HG03342 (cell line): Measurements from ENCODE around the gene PDE8A.
"Not testable (repeated sequence)": the region's sequence is repeated elsewhere in the genome, so short reads cannot be mapped to it uniquely, and the experiment has no call there.

ENCODE experiments used
- ATAC-seq: cut with Tn5 transposase; IDR thresholded peaks from one replicate; pipeline ENCODE4 v1.9.1; 2021; ENCODE audit warnings: mild to moderate bottlenecking, moderate library complexity; ENCODE audit not compliant: unreplicated experiment

The PDE8A gene

GRCh38 chr15:84988909-84989644, 7.4 kb downstream of the PDE8A start:
- no peak for ATAC-seq

- ATAC-seq, result no peak
These were observed 8.9 kb downstream of the PDE8A start for GRCh38 chr15:84990507-84990906.

DNA sequence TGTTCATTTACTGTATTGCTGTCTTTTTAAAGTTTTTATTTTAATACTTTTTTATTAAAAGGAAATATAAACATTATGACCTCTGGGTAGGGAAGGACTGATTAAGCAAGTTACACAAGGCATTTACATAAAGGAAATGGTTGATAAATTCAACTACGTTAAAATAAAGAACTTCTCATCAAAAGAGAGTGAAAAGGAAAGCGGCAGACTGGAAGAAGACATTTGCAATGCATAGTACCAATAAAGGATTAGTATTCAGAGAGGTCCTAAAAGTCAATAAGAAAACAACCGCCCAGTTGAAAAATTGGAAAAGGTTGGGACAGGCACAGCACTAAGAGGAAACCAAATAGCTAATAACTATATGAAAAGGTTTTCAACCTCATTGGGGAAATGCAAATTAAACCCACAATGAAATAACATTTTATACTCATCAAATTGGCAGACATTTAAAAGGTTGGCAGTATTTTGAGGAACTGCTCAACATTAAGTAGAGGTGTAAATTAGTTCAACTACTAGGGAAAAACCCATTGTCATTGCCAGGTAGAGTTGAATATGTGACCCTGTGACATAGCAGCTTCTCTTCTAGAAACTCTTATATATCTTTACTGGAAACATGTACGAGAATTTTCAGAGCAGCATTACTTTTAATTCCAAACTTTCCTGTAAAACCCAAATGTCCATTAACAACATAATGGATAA, 9.5 kb downstream of the PDE8A start:
- ATAC-seq, result no peak

- no peak for ATAC-seq
These were observed 10.7 kb downstream of the PDE8A start for GRCh38 chr15:84992157-84992944.

GRCh38 chr15:84996055-84996454, 14.4 kb downstream of the PDE8A start:
- no peak for ATAC-seq

DNA sequence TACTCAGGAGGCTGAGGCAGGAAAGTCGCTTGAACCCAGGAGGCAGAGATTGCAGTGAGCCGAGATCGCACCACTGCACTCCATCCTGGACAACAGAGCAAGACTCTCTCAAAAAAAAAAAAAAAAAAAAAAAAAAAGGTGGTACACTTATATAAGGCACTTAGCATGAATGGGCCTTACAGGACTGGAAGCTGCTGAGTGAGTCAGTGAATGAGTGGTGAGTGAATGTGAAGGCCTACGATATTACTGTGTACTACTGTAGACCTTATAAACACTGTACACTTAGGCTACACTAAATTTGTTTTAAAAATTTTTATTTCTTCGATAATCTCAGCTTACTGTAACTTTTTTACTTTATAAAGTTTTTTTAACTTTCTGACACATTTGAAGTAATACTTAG, 15.1 kb downstream of the PDE8A start:
- not testable (repeated sequence) for ATAC-seq

DNA sequence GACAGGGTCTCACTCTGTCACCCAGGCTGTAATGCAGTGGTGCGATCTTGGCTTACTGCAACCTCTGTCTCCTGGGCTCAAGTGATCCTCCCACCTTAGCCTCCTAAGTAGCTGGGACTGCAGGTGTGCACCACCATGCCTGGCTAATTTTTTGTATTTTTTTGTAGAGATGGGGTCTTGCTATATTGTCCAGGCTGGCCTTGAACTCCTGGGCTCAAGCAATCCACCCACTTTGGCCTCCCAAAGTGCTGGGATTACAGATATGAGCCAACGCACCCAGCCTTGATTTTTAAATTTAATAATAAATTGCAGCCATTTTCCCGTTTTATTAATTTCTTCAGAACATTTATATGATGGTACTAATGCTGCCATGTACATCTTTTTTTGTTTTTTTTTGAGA, 15.6 kb downstream of the PDE8A start:
- ATAC-seq, result not testable (repeated sequence)

GRCh38 chr15:85000189-85000864, 18.7 kb downstream of the PDE8A start:
- no peak for ATAC-seq

GRCh38 chr15:85000937-85001336, 19.3 kb downstream of the PDE8A start:
- ATAC-seq, result no peak

- no peak for ATAC-seq
These were observed 20.9 kb downstream of the PDE8A start for GRCh38 chr15:85002517-85002916.

GRCh38 chr15:85003593-85004312, 22.1 kb downstream of the PDE8A start:
- ATAC-seq, result no peak

- ATAC-seq, result no peak
These were observed 22.9 kb downstream of the PDE8A start for GRCh38 chr15:85004550-85004949.

DNA sequence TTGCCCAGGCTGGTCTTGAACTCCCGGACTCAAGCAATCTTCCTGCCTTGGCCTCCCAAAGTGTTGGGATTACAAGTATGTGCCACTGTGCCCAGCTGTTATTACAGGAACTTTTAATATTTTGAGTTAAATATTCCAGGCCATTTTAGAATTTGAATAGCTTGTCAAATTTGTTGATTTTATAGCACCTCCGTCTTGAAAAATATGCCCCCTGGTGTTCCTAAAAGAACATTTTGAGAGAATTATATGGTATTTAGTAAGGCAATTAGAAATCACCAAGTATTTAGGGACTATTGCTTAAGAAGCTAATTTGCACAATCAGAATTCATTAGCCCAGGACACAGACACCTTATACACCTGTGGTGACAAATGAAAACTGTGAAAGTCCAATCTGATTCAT, 23.7 kb downstream of the PDE8A start:
- no peak for ATAC-seq

DNA sequence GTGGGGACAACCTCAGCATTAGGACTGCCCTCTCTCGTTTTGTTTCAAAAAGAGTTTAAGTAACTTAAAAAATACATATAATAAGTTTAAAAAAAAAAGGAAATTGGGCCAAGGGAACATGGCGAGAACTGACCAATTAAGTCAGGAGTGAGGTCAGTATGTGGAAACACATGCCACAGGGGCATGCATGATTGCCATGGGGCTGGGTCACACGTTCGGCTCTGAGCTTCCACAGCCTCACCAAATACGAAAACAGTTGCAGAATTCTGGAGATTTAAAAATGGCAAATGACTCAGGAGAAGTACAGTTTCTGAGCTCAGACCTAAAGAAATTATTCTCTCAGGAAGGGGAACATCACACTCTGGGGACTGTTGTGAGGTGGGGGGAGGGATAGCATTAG, 24.1 kb downstream of the PDE8A start:
- no peak for ATAC-seq

DNA sequence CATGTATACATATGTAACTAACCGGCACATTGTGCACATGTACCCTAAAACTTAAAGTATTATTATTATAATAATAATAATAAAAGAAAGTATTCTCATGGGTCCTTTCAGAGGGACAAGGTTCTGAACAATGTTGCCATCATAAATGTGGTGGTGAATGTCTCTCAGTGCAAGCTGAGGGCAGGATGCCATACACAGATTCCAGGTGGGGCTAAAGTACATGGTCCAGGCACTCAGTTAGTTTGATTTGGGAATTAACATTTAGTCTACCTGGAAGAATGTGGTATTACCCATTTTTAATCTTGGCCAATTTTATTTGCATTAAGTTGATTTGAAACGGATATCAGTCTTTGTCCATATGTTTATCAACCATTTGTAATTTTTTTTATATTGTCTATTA, 24.5 kb downstream of the PDE8A start:
- no peak for ATAC-seq

- ATAC-seq, result no peak
These were observed 25.0 kb downstream of the PDE8A start for GRCh38 chr15:85006655-85007054.

- ATAC-seq, result no peak
These were observed 25.5 kb downstream of the PDE8A start for GRCh38 chr15:85007137-85007536.

GRCh38 chr15:85007741-85008397, 26.2 kb downstream of the PDE8A start:
- no peak for ATAC-seq

DNA sequence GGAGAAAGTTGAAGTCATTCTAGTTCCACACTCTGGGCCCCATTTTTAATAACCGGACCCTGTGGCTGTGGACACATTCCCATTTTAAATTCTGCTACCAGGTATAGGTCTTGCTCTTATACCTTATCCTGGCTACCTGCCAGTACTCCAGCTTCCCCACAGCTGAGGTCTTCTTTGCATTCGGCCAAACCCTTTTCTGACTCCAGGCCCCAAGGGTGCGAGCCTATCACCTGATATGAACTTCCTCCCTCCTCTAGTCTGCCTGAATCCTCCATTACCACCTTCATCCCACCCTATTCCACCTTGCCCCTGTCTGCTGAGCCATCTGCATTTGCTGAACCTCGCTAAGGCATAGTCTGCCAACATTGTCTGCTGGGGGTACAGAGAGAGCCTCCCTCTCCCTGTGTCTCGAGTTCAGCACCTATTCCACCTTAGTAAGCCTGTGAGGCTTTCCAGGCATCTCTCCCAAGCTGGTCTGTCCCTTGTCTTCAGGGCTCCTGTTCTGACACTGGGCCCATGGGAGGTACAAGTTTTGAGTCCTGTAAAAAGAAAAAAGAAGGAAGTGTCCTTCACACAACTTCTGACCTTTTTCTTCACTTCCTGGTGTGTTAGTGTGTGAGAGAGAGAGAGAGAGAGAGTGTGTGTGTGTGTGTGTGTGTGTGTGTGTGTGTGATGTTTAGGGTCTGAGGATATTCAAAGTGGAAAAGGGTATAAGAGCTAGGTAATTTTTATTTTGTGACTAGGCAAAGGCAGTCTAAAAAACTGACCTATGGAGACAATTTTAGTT, 27.0 kb downstream of the PDE8A start:
- ATAC-seq, result no peak
